NCI-H1092 treated with DMSO at 0.1 percent for 48 hours (cell line): ENCODE measurements around the gene RERG.
"Not testable (repeated sequence)": the region's sequence is repeated elsewhere in the genome, so short reads cannot be mapped to it uniquely, and the experiment has no call there.

Experiments
- DNase-seq: peaks from one replicate; lab custom pipeline; 2025; lab: John Stamatoyannopoulos, UW

RERG gene

GRCh38 chr12:15143467-15143866, 77.8 kb downstream of the RERG start:
- no peak for DNase-seq

- no peak for DNase-seq
Observed at GRCh38 chr12:15142711-15143110, 78.5 kb downstream of the RERG start.

GRCh38 chr12:15131431-15131830, 89.8 kb downstream of the RERG start:
- no peak for DNase-seq

GRCh38 chr12:15130541-15130940, 90.7 kb downstream of the RERG start:
- DNase-seq = no peak

- no peak for DNase-seq
Observed at GRCh38 chr12:15123401-15123800, 97.8 kb downstream of the RERG start.

- DNase-seq = no peak
Observed at GRCh38 chr12:15122344-15122743, 98.9 kb downstream of the RERG start.

- DNase-seq = no peak
Observed at GRCh38 chr12:15118955-15119354, 102.3 kb downstream of the RERG start.

GRCh38 chr12:15116983-15117382, 104.2 kb downstream of the RERG start:
- DNase-seq = no peak

- DNase-seq = no peak
Observed at GRCh38 chr12:15116086-15116485, 105.1 kb downstream of the RERG start.

- DNase-seq = no peak
Observed at GRCh38 chr12:15115434-15115833, 105.8 kb downstream of the RERG start.

GRCh38 chr12:15114501-15114900, 106.7 kb downstream of the RERG start:
- no peak for DNase-seq

GRCh38 chr12:15092826-15093225, 128.4 kb downstream of the RERG start:
- no peak for DNase-seq

GRCh38 chr12:15090441-15090840, 130.8 kb downstream of the RERG start:
- no peak for DNase-seq

- no peak for DNase-seq
Observed at GRCh38 chr12:15088105-15088504, 133.1 kb downstream of the RERG start.

GRCh38 chr12:15077751-15078150, 143.5 kb downstream of the RERG start:
- not testable (repeated sequence) for DNase-seq

- DNase-seq = no peak
Observed at GRCh38 chr12:15074351-15074750, 146.9 kb downstream of the RERG start.

- DNase-seq = no peak
Observed at GRCh38 chr12:15059123-15059522, 162.1 kb downstream of the RERG start.
